GM21367 (cell line): ENCODE measurements around the gene SPRR4.
"Not testable (repeated sequence)": the region's sequence is repeated elsewhere in the genome, so short reads cannot be mapped to it uniquely, and the experiment has no call there.

Experiments used
- ATAC-seq: cut with Tn5 transposase; IDR thresholded peaks from one replicate; pipeline ENCODE4 v1.9.1; 2021; ENCODE audit not compliant: unreplicated experiment

The SPRR4 gene

GRCh38 chr1:153011235-153011758, 40.8 kb downstream of the SPRR4 start:
- ATAC-seq: not testable (repeated sequence)

- not testable (repeated sequence) for ATAC-seq
Measured at GRCh38 chr1:153021829-153022228, 51.4 kb downstream of the SPRR4 start.
